ENCODE results near the gene CDH23. TPM values are rescaled to one million over a fixed set of nuclear protein-coding genes. Genes with fewer than 3 reads are reported as not detected.

Gene CDH23
- total RNA-seq, 1 donor from 2014 or later, result 10.3 TPM

DNA sequence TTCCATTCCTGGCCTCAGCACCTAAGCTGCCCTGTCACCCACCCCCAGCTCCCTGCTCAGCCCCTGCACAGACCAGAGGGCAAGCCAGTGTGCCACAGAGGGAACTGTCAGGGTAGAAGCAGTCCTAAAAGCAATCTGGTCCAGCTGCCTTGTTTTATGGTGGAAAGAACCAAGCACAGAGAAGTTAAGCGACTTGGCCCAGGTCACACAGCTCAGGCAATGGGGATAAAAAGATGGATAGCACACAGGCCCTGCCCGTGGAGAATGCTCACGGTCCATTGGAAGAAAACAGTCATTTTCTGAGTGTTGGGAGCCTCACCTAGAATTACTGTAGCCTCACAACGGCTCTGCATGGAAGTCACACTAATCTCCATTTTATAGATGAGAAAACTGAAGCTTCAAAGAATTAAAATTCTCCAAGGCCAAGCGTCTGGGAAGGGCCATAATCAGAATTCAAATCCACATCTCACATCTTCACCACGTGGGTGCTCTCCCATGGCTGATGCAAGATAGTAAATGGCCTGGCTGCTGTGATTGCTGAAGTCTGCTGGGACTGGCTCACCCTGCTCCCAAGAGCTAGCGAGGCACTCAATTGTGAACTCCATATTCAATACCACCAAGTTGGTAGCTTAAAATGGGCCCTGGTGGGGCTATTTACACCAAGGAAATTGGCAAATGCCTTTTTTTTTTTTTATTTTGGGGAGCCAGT is 296.0 kb downstream of the CDH23 start:
- Histone ChIP-seq H3K27me3 (no peaks in the 10 kb centered on the region), H3K4me1 (peaks cover 8% of the 10 kb centered on the region), H3K36me3 (no peaks in the 10 kb centered on the region), H3K27ac (no peak overlapping the region), H3K9me3 (no peaks in the 10 kb centered on the region), H3K4me3 (no peak overlapping the region)
- TF ChIP-seq POLR2A (IDR thresholded peaks at IDR 0.05), result no peak
- TF ChIP-seq POLR2AphosphoS5 (IDR thresholded peaks at IDR 0.05; ENCODE audit: insufficient read depth in 1 of 2, low read depth in 1 of 2), result no peak
- TF ChIP-seq, protein P1, sequence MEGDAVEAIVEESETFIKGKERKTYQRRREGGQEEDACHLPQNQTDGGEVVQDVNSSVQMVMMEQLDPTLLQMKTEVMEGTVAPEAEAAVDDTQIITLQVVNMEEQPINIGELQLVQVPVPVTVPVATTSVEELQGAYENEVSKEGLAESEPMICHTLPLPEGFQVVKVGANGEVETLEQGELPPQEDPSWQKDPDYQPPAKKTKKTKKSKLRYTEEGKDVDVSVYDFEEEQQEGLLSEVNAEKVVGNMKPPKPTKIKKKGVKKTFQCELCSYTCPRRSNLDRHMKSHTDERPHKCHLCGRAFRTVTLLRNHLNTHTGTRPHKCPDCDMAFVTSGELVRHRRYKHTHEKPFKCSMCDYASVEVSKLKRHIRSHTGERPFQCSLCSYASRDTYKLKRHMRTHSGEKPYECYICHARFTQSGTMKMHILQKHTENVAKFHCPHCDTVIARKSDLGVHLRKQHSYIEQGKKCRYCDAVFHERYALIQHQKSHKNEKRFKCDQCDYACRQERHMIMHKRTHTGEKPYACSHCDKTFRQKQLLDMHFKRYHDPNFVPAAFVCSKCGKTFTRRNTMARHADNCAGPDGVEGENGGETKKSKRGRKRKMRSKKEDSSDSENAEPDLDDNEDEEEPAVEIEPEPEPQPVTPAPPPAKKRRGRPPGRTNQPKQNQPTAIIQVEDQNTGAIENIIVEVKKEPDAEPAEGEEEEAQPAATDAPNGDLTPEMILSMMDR (IDR thresholded peaks at IDR 0.05), result no peak
- intact Hi-C loops (cut with DNase I), result loop anchor here (10.0 kb wide), 1 partner anchor 298 kb away; the partner anchor contains the start of gene CDH23
- no peak for DNase-seq (ENCODE audit: extremely low spot score in 2 of 2)

DNA sequence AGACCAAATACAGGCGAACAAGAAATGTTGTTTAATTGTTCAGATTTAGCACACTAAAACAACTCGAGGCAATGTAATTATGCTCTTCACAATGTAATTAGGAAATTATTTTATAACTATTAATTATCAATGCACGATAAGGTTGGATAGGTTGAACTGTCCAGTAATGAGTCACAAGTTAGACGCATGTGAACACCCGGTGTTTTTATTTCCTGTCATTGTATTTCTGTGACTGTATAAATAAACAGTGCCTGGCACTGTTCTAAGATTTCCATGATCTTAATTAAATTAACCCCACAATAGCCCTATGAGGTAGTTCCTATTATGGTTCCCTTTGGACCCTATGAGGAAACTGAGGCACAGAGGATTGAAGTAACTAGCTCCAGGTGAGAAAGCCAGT is 296.7 kb downstream of the CDH23 start:
- Histone ChIP-seq H3K4me3 (no peak overlapping the region), H3K4me1 (peaks cover 8% of the 10 kb centered on the region), H3K27ac (no peak overlapping the region), H3K36me3 (no peaks in the 10 kb centered on the region), H3K27me3 (no peaks in the 10 kb centered on the region), H3K9me3 (no peaks in the 10 kb centered on the region)
- TF ChIP-seq, protein P1 (IDR thresholded peaks at IDR 0.05), result no peak
- no peak for TF ChIP-seq POLR2A (IDR thresholded peaks at IDR 0.05)
- TF ChIP-seq POLR2AphosphoS5 (IDR thresholded peaks at IDR 0.05; ENCODE audit: insufficient read depth in 1 of 2, low read depth in 1 of 2), result peak in 1 of 2 donors; percentile 78
- no peak for DNase-seq (ENCODE audit: extremely low spot score in 2 of 2)
- intact Hi-C loops (cut with DNase I), result loop anchor here (10.0 kb wide), 1 partner anchor 299 kb away; the partner anchor contains the start of gene CDH23

DNA sequence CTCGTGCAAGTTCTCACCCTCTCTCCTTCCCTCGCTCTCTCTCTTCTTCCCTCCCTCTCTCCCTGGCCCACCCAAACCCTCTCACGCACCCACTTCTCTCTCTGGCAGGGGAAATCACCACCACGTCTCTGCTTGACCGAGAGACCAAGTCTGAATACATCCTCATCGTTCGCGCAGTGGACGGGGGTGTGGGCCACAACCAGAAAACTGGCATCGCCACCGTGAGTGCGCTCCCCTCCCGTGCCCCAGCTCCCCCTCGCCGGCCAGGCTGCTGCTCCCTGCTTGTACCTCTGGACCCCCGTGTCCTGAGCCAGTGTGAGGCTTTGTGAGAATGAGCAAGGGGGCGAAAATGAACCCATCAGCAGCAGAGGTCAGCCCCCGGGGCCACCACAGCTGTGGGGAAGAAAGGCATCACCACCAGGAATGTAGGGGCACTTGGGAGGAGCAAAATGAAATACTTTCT is 297.4 kb downstream of the CDH23 start:
- TF ChIP-seq, protein P1 (IDR thresholded peaks at IDR 0.05), result no peak
- TF ChIP-seq POLR2AphosphoS5 (IDR thresholded peaks at IDR 0.05; ENCODE audit: insufficient read depth in 1 of 2, low read depth in 1 of 2), result no peak
- no peak for TF ChIP-seq POLR2A (IDR thresholded peaks at IDR 0.05)
- peaks cover 8% of the 10 kb centered on the region for H3K4me1 ChIP-seq
- H3K27ac ChIP-seq, result no peak overlapping the region
- no peaks in the 10 kb centered on the region for H3K27me3 ChIP-seq
- no peaks in the 10 kb centered on the region for H3K9me3 ChIP-seq
- intact Hi-C loops (cut with DNase I), result loop anchor here (10.0 kb wide), 1 partner anchor 299 kb away; the partner anchor contains the start of gene CDH23
- no peaks in the 10 kb centered on the region for H3K36me3 ChIP-seq
- no peak for DNase-seq (ENCODE audit: extremely low spot score in 2 of 2)
- no peak overlapping the region for H3K4me3 ChIP-seq

DNA sequence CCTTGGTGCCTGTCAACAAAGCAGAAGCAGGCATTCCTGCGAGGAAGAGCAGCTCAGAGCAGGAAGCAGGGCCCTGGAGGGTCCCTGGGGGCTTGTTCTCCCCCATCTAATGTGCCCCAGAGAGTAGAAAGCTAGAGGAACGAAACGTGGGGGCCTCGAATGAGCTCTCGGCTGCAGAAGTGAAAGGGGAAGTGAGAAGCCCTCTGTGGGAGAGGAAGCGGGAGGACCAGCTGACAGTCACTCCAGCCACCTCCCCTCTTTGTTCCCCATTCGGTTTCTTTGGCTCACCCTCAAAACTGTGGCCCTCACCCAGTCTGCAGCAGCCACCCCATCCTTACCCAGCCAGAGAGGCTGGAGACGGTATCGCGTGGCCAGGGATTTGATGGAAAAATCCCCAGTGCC is 297.8 kb downstream of the CDH23 start:
- H3K4me3 ChIP-seq, result no peak overlapping the region
- H3K27ac ChIP-seq, result no peak overlapping the region
- no peak for TF ChIP-seq POLR2AphosphoS5 (IDR thresholded peaks at IDR 0.05; ENCODE audit: insufficient read depth in 1 of 2, low read depth in 1 of 2)
- TF ChIP-seq POLR2A (IDR thresholded peaks at IDR 0.05), result no peak
- TF ChIP-seq, protein P1 (IDR thresholded peaks at IDR 0.05), result no peak
- no peaks in the 10 kb centered on the region for H3K9me3 ChIP-seq
- peaks cover 8% of the 10 kb centered on the region for H3K4me1 ChIP-seq
- no peak for DNase-seq (ENCODE audit: extremely low spot score in 2 of 2)
- intact Hi-C loops (cut with DNase I), result loop anchor here (10.0 kb wide), 1 partner anchor 300 kb away; the partner anchor contains the start of gene CDH23
- H3K36me3 ChIP-seq, result no peaks in the 10 kb centered on the region
- no peaks in the 10 kb centered on the region for H3K27me3 ChIP-seq

All from vagina (tissue), 2 donors.